KBM-7 (cell line): ENCODE data around the gene GRP.
A peak's percentile ranks its signal among the peaks of the same experiment; 100 is the strongest.

Experiments used
- DNase-seq: peaks from one replicate; pipeline ENCODE4 v3.0.0-alpha.2; 2015
- in situ Hi-C: fragments of 300-500 bp; cut with MboI; formaldehyde crosslinking; loops from 2 replicates; pipeline ENCODE4 v1.14.3; 2020; ENCODE audit warnings: low sequenced_read_pairs, low pct_unique_long_range_greater_than_20kb, mixed read lengths

Gene GRP

GRCh38 chr18:59265246-59265973, 45.5 kb downstream of the GRP start:
- peak; percentile 50 for DNase-seq
- in situ Hi-C loops = no loop called here

- no peak for DNase-seq
- in situ Hi-C loops = no loop called here
These were observed 46.0 kb downstream of the GRP start for GRCh38 chr18:59265974-59266369.

- DNase-seq = no peak
- in situ Hi-C loops = no loop called here
These were observed 46.5 kb downstream of the GRP start for GRCh38 chr18:59266459-59266858.

- DNase-seq = no peak
- in situ Hi-C loops = no loop called here
These were observed 47.0 kb downstream of the GRP start for GRCh38 chr18:59266886-59267502.

- in situ Hi-C loops = no loop called here
- no peak for DNase-seq
These were observed 47.7 kb downstream of the GRP start for GRCh38 chr18:59267503-59268126.

GRCh38 chr18:59268127-59268720, 48.3 kb downstream of the GRP start:
- no peak for DNase-seq
- in situ Hi-C loops = no loop called here

GRCh38 chr18:59268721-59269562, 49.0 kb downstream of the GRP start:
- peak; percentile 56 for DNase-seq

GRCh38 chr18:59269563-59270119, 49.7 kb downstream of the GRP start:
- no peak for DNase-seq
- in situ Hi-C loops = no loop called here

More at GRCh38 chr18:59268721-59269562, 49.0 kb downstream of the GRP start:
- in situ Hi-C loops = no loop called here

GRCh38 chr18:59270689-59271257, 50.8 kb downstream of the GRP start:
- DNase-seq = no peak
- in situ Hi-C loops = no loop called here

- in situ Hi-C loops = no loop called here
- DNase-seq = no peak
These were observed 51.8 kb downstream of the GRP start for GRCh38 chr18:59271606-59272220.

- DNase-seq = no peak
These were observed 52.4 kb downstream of the GRP start for GRCh38 chr18:59272221-59272888.

GRCh38 chr18:59272891-59273758, 53.2 kb downstream of the GRP start, which contains the start of gene RAX:
Gene RAX, minus strand, starts transcription at chr18:59273454. Its CDS starts 248 bp downstream, at chr18:59273206.
- in situ Hi-C loops = no loop called here
- peak; percentile 45 for DNase-seq

More at GRCh38 chr18:59272221-59272888, 52.4 kb downstream of the GRP start:
- in situ Hi-C loops = no loop called here

GRCh38 chr18:59273759-59274532, 54.0 kb downstream of the GRP start:
- DNase-seq = no peak

GRCh38 chr18:59274533-59274928, 54.6 kb downstream of the GRP start:
- in situ Hi-C loops = no loop called here
- no peak for DNase-seq

More at GRCh38 chr18:59273759-59274532, 54.0 kb downstream of the GRP start:
- in situ Hi-C loops = no loop called here

GRCh38 chr18:59275406-59275949, 55.5 kb downstream of the GRP start:
- DNase-seq = no peak
- in situ Hi-C loops = no loop called here

GRCh38 chr18:59276047-59276446, 56.1 kb downstream of the GRP start:
- DNase-seq = no peak
- in situ Hi-C loops = no loop called here
